Measurements from ENCODE around the gene PBRM1.
"Not testable (repeated sequence)": the region's sequence is repeated elsewhere in the genome, so short reads cannot be mapped to it uniquely, and the experiment has no call there.

PBRM1 gene

DNA sequence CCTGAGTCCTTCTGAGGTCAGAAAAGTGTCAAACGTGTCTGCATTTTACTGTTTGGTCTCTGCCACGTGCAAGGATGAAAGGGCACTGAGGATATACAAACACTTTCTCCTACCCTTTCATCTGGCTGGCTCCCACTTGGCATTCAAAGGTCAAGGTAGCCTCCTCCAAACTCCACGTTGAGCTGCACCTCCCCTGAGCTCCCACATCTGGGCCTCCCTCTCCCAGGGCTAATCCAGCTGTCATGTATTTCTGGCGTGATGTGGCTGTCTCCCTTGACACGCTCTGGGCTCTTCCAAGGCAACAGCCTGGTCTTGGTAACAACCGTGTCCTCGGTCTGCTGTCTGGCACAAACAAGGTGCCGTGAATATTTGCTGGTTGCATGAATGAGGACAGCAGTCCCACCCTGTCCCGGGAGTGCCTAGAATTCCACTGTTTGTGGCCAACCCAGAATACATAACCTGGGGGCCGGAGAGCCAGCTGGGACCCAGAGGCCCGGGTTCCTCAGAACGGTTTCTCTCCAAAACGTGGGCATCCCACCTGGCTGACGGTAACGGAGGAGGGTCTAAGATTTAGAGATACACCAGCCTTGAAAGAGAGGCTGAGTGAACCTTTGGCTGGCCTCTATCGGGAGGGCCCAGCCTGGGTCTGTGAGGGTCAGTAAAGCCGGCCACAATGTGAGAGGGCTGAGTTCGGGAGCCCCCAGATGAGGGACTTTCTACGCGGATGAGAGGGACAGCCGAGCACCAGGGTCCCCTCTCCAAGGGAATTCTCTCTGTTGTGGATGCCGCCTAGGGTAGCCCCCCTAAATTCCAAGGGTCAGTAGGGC, 19.1 kb upstream of the PBRM1 start:
- peak in 2 of 3 experiments; percentile 42 to 54 for DNase-seq

DNA sequence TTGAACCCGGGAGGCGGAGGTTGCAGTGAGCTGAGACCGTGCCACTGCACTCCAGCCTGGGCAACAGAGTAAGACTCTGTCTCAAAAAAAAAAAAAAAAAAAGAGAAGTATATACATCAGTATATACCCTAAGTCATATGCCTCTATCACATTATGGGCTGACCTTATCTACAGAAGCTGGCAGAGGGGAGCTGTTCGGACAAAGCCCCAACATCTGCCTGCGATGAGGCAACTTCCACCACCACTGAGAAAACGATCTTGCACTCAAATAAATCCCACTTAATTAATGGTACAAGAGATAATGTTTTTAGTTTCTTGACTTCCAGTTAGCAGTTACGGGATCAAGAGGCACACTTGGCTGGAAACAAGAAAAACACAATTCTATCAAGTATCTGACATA, 17.6 kb upstream of the PBRM1 start:
- no peak for DNase-seq

GRCh38 chr3:52697632-52697965, 11.9 kb upstream of the PBRM1 start:
- DNase-seq = no peak

DNA sequence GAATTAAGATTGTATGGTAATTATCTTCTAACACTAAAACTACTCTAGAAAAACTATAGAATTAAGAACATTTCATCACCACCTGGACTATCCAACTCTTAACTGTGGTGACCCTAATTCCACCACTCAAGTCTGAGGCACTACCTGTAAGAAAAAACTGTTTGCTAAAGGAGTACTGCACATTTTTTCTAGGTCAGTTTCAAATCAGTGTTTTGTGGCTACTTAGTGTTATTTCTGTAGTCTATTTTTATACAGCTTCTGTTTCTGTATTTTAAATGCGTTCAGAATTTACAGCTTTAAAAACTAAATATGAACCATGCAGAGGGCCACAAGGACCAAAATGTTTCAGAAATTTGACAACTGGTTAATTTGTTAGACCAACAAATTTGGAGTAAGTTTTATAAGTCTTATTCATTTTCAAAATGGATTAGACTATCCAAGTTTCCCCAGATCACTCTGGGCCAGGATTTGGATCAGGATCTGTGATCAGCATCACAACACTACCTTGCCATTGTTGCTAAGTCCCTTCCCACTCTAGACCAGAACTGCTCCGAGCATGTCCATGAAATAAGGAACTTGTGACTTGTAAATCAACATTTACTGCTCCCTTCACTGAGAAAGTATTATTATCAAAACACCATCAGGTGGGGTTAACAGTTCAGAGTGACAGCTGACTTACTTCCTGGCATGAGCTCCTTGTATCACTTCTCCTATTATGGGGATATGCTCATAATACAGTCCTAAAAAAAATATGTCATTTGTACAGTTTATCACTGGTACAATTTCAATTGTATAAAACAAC, 11.3 kb upstream of the PBRM1 start:
- DNase-seq = no peak

GRCh38 chr3:52695798-52696671, 10.3 kb upstream of the PBRM1 start:
- DNase-seq = no peak

- no peak for DNase-seq
These were observed 8.9 kb upstream of the PBRM1 start for GRCh38 chr3:52694528-52695189.

- DNase-seq = no peak
These were observed 7.4 kb upstream of the PBRM1 start for GRCh38 chr3:52693071-52693470.

DNA sequence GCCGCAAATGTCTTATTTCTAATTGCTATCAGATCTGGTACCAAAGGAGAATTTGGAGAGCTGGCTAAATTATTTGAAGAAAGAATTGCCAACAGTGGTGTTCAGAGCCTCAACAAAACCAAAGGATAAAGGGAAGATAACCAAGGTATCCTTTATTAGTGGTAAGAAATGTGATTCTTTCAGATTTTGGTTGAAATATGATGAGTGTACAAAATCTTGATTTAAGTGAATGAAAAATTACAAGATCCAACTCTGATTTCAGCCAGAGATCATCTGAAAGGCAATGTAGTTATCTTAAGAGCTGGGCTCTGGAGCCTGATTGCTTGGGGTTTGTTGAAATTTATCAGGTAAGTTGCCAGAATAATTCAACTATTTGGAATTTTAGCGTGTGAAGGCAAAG, 4.8 kb upstream of the PBRM1 start:
- DNase-seq = no peak

GRCh38 chr3:52689151-52689550, 3.4 kb upstream of the PBRM1 start:
- DNase-seq = no peak

DNA sequence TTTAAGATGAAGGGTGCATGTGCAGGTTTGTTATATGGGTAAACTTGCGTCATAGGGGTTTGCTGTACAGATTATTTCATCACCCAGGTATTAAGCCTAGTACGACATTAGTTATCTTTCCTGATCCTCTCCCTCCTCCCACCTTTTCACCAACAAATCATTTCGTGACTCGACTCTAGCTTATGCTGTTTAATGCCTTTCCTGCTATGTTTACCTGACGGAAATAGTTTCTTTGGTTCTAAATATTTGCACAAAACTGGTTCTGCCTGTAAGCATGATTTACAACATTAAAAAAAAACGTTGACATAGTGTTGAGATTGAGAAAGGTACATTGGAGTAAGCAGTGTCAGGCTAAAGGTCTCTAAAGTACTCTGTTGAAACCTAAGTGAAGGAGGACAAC, 2.6 kb upstream of the PBRM1 start:
- DNase-seq = no peak

GRCh38 chr3:52685285-52685708, 416 bp downstream of the PBRM1 start:
- peak; percentile 76 to 87 (median 86) for DNase-seq

GRCh38 chr3:52684184-52684583, 1.5 kb downstream of the PBRM1 start:
- no peak for DNase-seq

DNA sequence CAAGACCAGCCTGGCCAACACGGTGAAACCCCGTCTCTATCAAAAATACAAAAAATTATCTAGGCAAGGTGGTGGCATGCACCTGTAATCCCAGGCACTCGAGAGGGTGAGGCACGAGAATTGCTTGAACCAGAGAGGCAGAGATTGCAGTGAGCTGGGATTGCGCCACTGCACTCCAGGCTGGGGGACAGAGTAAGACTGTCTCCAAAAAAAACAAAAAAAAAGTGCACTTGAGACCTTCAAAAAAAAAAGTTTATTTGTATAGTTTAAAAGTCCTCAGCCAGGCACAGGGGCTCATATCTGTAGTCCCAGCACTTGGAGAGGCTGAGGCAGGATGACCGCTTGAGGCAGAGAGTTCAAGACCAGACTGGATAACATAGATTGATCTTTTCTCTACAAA, 2.1 kb downstream of the PBRM1 start:
- DNase-seq = no peak

DNA sequence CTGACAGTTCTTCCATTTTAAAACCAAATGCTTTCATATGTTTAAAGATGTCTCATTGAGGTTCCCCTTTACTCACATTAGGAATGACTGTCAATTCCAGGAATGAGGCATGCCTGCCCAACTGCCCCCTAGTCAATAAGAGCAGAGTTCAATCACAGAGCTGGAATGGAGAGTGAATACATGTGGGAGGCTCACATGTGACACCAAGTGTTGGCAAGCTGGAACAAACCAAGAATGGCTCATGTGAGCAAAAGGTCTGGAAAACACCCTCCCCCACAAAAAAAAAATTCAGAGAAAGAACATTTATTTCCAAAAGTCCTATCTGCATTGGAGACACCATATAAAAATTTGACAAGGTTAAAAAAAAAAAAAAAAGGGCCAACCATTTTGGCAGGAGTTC, 3.7 kb downstream of the PBRM1 start:
- no peak for DNase-seq

DNA sequence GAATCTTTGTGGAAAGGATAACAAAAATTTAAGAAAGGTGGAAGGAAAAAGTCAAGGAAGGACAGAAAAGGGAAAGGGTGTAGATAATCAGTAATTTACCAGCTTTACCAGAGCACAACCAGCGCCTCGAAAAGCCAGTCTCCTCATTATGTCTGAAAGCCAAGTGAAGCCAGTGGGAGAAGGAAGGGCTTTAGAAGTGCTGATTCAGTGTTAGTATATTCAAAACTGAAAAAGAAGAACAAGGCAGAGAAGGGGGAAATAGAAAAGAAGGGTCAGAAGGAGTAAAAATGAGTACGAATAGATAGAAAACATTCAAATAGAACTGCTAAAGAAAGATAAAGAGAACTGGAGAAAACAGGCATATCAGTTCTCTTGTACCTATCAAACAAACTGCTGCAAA, 4.1 kb downstream of the PBRM1 start:
- DNase-seq = no peak

- DNase-seq = no peak
These were observed 5.9 kb downstream of the PBRM1 start for GRCh38 chr3:52679811-52680210.

DNA sequence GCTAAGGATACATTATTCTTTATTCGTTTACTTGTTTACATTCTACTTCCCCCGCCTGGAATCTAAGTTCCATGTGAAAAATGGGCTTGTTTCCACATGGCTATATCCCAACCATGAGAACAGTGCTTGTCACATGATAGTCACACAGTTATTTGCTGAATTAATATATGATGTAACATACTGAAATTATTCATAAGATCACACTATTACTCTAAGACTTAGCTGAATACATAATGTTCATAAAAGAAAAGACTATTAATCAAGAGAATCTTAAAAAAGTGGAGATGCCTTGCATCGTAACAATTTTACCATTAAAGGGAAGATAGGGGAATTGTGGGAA, 6.5 kb downstream of the PBRM1 start:
- no peak for DNase-seq

DNA sequence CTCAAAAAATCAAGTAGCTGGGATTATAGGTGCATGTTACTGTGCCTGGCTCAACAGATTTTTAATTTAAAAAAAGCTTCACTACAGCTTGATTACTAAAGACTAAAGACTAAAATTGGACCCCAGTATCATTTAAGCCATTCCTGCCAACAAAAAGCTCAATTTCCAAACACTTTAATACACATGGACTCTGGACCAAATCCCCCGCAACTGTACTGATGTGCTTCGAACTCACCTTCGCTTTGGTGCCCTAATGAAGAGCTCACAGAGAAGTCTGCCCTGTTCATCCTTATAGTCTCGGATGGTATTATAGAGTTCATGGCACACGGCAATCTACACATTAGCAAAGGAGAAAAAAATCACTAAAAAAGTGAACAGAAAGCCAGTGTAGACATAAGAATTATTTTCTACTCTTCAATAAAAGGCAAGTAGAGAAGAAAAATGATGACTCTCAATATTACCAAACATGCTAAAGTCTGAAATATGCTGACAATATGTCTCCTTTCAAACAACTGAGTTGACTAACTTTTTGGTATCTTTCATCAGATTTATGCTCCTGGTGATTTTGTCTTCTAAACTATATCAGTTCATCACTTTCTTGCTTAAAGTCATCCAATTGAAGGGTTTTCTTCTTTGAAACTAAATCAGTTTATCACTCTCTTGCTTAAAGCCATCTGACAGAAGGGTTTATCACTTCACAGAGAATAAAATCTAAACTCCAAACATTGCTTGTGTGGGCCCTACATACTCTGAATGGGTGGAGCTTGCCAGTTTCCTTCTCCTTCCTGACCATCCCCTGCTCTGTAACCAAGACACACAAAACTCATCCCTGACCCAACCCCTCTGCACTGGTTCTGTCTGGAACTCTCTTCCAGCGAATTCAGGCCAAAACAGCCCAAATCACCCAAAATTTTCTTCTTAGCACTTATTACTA, 7.2 kb downstream of the PBRM1 start:
- DNase-seq = no peak

DNA sequence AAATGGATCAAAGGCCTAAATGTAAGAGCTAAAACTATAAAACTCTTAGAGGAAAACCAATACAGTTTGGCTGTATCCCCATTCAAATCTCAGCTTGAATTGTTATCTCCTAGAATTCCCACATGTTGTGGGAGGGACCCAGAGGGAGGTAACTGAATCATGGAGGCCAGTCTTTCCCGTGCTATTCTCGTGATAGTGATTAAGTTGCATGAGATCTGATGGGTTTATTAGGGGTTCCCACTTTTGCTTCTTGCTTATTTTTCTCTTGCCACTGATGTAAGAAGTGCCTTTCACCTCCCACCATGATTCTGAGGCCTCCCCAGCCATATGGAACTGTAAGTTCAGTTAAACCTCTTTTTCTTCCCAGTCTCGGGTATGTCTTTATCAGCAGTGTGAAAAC, 9.5 kb downstream of the PBRM1 start:
- DNase-seq = not testable (repeated sequence)

DNA sequence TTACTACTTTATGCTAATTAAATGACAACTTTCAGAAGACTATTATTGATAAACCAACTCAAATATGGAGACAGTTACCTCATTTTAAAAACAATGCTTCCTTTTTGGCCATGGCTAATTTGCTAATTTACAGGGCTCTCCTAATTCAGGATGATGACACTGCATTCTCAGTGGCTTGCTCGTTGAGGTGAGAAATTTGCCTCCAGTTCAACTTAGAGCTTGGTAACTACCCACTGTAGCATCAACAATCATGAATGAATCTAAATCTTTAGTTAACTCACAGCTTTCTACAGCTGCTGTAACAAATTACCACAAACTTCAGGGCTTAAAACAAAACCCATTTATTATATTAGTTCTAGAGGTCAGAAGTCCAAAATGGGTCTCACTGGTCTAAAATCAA, 14.0 kb downstream of the PBRM1 start:
- DNase-seq = no peak

- DNase-seq = no peak
These were observed 14.8 kb downstream of the PBRM1 start for GRCh38 chr3:52670621-52671521.
